Body of pancreas (tissue), 4 donors: ENCODE data around the gene MORN1.

Experiments
- CTCF ChIP-seq, 7 experiments: fragments of 450-650 bp in 4 of 7; fragments of 200-600 bp in 3 of 7; sonication (generic) in 3 of 7; IDR thresholded peaks; one replicate each; pipeline ENCODE4 v1.5.1; 2016 to 2019; ENCODE audit warnings: antibody characterized with exemption in 7 of 7
- POLR2A ChIP-seq, 3 donors: fragments of 450-650 bp; IDR thresholded peaks; one replicate each; pipeline ENCODE4 v1.6.1; 2016; ENCODE audit warnings: antibody characterized with exemption in 3 of 3, mild to moderate bottlenecking in 2 of 3

- TF ChIP-seq CTCF (IDR thresholded peaks at IDR 0.05) (no peak), POLR2A (IDR thresholded peaks at IDR 0.05) (no peak)
Measured at GRCh38 chr1:2284932-2285331, 106.4 kb downstream of the MORN1 start.
